GM12865 (cell line): Measurements from ENCODE around the gene EPG5.

Source experiments
- DNase-seq: peaks from one replicate; pipeline ENCODE4 v3.0.0; 2010; ENCODE audit warnings: low read depth
- H3K4me3 ChIP-seq: 2 replicates; pipeline ENCODE4 v1.5.1; 2011; ENCODE audit warnings: mild to moderate bottlenecking, low read depth, low read length, control low read depth
- TF ChIP-seq, protein P1 (sequence below): IDR thresholded peaks from 2 replicates; pipeline ENCODE4 v1.5.1; 2011; ENCODE audit warnings: low read length, control low read depth, low read depth, inconsistent platforms; ENCODE audit not compliant: insufficient read depth; ENCODE audit errors: missing control alignments

The EPG5 gene

DNA sequence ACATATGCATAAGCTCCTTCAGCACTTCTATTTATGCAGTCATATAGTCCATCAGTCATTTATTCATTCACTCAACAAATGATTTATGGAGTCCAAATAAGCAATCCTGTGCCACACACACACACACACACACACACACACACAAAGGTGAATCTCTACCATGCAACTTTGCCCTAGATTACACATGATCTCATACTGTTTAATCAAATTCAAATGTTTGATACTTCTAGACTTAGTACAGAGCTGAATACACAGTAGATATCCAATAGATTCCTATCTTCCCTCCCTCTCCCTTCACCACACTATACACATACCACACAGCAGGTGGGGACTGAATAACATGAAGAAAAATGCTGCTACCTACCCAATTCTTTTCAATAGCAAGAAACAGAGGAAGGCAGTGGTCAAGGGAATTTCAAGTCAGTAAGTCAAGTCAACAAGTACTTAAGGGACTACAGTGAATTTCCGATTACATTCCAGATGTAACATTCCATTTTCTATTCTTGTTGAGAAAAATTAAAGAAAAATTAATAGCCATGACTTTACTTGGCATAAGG, 65.4 kb downstream of the EPG5 start:
- no peak for DNase-seq
- no peak overlapping the region for H3K4me3 ChIP-seq
- TF ChIP-seq, protein P1, sequence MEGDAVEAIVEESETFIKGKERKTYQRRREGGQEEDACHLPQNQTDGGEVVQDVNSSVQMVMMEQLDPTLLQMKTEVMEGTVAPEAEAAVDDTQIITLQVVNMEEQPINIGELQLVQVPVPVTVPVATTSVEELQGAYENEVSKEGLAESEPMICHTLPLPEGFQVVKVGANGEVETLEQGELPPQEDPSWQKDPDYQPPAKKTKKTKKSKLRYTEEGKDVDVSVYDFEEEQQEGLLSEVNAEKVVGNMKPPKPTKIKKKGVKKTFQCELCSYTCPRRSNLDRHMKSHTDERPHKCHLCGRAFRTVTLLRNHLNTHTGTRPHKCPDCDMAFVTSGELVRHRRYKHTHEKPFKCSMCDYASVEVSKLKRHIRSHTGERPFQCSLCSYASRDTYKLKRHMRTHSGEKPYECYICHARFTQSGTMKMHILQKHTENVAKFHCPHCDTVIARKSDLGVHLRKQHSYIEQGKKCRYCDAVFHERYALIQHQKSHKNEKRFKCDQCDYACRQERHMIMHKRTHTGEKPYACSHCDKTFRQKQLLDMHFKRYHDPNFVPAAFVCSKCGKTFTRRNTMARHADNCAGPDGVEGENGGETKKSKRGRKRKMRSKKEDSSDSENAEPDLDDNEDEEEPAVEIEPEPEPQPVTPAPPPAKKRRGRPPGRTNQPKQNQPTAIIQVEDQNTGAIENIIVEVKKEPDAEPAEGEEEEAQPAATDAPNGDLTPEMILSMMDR: no peak

DNA sequence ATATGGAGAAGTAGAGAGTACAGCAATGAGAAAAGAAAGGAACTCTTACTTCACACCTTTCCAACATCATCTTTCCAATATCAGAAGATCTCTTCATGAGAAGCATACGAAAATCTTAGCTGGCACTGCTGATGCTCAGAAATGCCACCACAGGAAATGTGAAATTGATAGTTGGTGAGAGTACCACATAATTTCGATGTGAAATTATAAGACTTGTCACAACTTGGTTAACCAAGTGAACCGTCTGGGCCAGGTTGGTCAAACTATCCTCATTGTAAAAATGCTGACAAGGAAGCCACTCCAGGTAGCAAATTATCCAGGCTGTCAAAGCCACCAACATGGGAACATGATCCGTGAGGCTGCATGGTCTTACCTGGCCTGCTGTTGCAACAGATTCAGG, 66.5 kb downstream of the EPG5 start:
- DNase-seq: no peak
- TF ChIP-seq, protein P1: no peak
- no peak overlapping the region for H3K4me3 ChIP-seq

DNA sequence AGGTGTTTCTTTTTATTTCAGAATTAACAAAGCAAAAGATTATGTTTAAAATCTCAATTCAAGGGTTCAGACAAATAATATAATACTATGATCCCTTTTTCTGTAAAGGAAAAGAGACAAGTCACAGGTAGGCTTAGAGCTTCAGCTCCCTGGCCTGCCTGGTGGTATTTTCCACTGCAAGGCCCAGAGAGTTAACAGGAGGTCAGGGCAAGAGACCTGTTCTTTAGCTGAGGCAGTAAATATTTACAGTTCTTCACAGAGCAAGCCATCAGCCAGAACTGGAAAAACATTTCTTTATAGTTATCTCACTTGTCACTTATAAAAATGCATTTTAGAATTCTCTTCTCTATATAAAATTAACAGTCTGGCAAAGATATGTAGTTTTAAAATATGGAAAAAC, 70.1 kb downstream of the EPG5 start:
- DNase-seq: no peak
- TF ChIP-seq, protein P1: no peak
- no peak overlapping the region for H3K4me3 ChIP-seq

DNA sequence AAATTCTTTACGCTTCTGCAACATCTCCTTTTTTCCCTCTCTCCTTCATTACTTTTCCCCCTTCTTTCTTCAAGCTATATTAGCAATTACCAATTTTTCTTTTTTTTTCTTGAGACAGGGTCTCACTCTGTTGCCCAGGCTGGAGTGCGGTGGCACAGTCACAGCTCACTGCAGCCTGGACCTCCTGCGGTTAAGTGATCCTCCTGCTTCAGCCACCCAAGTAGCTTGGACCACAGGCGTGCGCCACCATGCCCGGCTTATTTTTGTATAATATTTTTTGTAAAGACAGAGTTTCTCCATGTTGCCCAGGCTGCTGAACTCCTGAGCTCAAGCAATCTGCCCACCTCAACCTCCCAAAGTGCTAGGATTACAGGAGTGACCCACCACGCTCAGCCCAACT, 70.7 kb downstream of the EPG5 start:
- H3K4me3 ChIP-seq: no peak overlapping the region
- TF ChIP-seq, protein P1: no peak
- no peak for DNase-seq

DNA sequence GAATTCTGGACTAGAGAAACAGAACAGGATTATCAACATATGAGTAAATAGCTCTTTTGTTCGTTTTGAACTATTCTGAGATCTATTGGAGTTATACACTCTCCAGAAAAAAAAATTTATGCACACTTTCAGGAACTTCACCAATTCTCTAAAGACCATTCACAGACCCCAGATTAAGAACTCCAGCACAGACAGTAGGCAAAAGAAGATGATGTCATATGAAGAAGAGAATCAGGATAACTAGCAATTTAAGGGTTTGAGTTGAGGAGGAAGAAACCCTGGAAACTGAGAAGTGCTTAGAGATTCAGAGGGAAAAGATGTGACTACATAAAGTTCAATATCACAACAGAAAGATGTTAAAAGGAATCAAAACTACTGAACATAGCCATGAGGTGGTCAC, 71.8 kb downstream of the EPG5 start:
- TF ChIP-seq, protein P1: no peak
- DNase-seq: no peak
- H3K4me3 ChIP-seq: no peak overlapping the region

DNA sequence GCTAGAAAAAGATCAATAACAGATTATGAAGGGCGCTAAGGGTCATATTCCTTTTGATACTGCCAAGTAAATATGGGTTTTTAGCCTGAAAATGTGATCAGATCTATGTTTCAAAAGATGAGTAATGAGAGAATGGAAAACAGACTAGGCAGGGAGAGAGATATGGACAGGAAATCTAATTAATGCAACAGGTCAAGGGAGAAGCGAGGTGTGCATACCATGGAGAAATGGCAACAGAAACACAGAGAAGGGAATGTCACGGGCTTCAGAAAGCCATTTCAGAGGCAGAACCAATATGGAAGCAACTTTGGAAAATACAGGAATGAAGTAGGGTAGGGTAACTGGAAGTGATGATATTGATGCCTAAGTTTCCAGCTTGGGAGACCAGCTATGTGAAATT, 72.3 kb downstream of the EPG5 start:
- no peak overlapping the region for H3K4me3 ChIP-seq
- TF ChIP-seq, protein P1: no peak
- no peak for DNase-seq

DNA sequence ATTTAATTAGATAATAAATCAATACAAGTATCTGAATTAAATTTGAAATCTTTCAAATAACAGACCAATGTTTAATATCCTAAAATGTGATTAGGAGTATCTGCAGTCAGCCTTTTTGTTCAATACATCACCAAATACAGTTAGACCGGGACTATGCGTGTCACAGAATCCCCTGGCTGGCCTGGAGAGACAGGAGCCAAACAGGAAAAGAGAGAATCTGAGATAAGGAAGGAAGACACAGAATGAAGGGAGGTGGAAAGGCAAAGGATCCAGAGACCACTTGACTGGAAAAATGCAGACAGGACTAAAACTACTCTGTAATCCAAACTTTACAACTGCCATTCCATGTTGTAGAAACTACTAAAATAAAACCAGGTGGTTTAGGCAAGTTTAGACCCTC, 75.3 kb downstream of the EPG5 start:
- no peak overlapping the region for H3K4me3 ChIP-seq
- DNase-seq: no peak
- TF ChIP-seq, protein P1: no peak
